Measurements from ENCODE around the gene CFAP221.

CFAP221 gene

DNA sequence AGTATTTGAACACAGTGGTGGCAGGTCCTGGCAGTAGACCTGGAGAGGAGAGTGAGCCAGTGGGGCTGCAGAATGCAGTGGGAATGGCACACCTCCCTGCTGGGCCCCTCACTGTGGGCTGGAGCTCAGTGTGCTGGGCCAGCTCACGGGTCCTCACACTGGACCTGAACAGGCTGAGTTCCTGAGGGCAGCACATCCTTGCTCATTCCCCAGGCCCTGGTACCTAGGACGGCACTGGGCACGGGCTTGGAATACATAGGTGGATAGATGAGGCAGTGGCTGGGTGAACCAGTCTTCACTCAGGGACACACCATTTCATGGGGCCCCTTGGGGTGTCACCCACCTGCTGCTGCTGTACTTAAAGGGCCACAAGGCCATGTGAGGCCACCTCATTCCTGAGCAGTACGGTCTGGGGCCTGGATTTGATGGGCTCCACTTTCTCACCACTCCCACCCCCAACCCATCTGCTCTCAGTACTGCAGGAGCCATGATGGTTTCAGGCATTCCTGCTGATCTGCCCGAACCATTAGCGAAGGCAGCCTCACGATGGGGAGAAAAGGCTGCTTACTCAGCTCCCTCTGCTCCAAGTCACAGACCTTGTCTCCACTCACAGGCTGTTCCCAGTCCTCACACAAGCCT is 138.9 kb downstream of the CFAP221 start:
- Histone ChIP-seq H3K9ac (ENCODE audit: low read length) (no peak overlapping the region), H3K4me3 (ENCODE audit: low read length) (no peak overlapping the region), H3K27ac (ENCODE audit: low read length) (no peak overlapping the region)

DNA sequence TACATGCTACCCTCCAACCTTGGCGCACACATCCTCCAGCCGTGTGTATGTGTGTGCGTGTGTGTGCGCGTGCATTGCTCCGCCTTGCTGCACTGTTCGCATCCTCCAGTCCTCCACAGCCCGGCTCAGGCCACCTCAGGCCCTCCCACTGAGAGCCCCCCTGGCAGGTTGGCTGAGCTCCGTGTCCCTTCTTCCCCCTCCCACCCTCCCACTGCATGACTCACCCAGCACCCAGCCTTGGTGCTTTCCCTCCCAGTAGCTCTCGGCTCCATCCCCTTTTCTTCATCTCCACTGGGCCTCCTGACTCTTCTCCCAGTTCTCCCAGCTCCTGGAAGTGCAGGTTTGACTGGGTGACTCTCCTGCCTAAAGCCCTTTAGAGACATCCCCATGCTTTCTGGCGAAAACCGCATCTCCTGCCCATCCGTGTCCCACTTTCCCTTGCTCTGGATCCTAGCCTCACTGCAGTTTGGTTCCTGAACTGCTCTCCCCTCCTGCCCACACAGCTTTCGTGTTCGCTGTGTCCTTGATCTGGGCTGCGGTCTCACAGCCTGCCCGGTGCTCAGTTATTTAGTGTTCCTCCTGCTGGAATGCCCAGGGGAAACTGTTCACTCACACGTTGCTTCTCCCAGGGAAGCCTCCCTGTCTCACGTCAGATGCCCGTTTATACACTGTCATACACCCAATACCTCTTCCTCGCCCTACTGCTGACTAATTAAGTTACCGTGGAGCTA is 139.6 kb downstream of the CFAP221 start:
- Histone ChIP-seq H3K27me3 (ENCODE audit: control insufficient read depth, insufficient read depth, low read length) (no peaks in the 10 kb centered on the region), H3K9ac (ENCODE audit: low read length) (no peak overlapping the region), H3K4me3 (ENCODE audit: low read length) (no peak overlapping the region), H3K36me3 (ENCODE audit: control insufficient read depth, low read depth, low read length) (peaks cover 11% of the 10 kb centered on the region), H3K9me3 (ENCODE audit: control insufficient read depth, low read depth, low read length) (no peaks in the 10 kb centered on the region), H3K27ac (ENCODE audit: low read length) (no peak overlapping the region), H3K4me1 (ENCODE audit: control insufficient read depth, low read depth, low read length) (peaks cover 7% of the 10 kb centered on the region)

More for the DNA sequence above, 138.9 kb downstream of the CFAP221 start:
- Histone ChIP-seq H3K9me3 (ENCODE audit: control insufficient read depth, low read depth, low read length) (no peaks in the 10 kb centered on the region), H3K27me3 (ENCODE audit: control insufficient read depth, insufficient read depth, low read length) (no peaks in the 10 kb centered on the region), H3K4me1 (ENCODE audit: control insufficient read depth, low read depth, low read length) (peaks cover 7% of the 10 kb centered on the region), H3K36me3 (ENCODE audit: control insufficient read depth, low read depth, low read length) (peaks cover 8% of the 10 kb centered on the region)

DNA sequence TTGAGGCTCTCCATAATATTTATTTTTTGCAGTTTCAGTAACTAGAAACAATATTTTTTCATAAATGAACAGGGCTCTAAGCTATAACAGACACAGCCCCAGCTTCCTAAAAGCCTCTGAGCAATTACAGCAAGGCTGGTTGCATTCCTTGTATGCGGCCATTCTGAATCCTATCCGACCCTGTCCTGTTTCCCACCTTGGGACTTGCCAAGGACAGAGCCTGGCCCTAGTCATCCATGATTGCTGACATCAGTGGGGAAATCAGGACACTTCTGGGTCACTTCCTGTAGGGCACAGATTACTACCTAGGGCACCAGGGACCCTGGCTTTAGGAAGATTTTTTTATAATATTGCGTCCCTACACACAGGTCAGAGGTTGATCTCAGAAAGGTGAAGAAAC is 140.3 kb downstream of the CFAP221 start:
- H3K4me3 ChIP-seq (ENCODE audit: low read length), result no peak overlapping the region

DNA sequence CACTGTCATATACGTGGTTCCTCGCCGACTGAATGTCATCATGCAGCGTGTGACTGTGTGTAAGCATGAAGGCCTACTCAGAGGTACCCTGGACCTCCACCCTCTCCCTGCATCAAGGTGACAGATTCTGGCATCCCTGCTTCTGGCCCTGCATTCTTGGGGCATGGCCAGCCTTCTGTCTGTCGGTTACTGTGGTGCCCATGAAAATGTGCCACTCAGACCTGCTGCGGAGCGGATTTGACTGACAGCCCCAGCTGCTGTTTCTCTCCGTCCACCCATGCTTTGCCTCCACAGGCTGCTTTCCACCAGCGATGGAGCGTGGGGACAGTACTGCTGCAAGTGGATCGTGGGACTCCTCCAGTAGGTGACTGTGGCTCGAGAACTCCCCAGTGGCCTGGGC is 144.4 kb downstream of the CFAP221 start:
- Histone ChIP-seq H3K36me3 (ENCODE audit: control insufficient read depth, low read depth, low read length) (peaks cover 9% of the 10 kb centered on the region), H3K9me3 (ENCODE audit: control insufficient read depth, low read depth, low read length) (no peaks in the 10 kb centered on the region), H3K4me3 (ENCODE audit: low read length) (no peak overlapping the region), H3K27me3 (ENCODE audit: control insufficient read depth, insufficient read depth, low read length) (no peaks in the 10 kb centered on the region), H3K9ac (ENCODE audit: low read length) (no peak overlapping the region), H3K27ac (ENCODE audit: low read length) (no peak overlapping the region), H3K4me1 (ENCODE audit: control insufficient read depth, low read depth, low read length) (peaks cover 3% of the 10 kb centered on the region)

More for the DNA sequence above, 140.3 kb downstream of the CFAP221 start:
- Histone ChIP-seq H3K27ac (ENCODE audit: low read length) (no peak overlapping the region), H3K27me3 (ENCODE audit: control insufficient read depth, insufficient read depth, low read length) (no peaks in the 10 kb centered on the region), H3K9ac (ENCODE audit: low read length) (no peak overlapping the region), H3K36me3 (ENCODE audit: control insufficient read depth, low read depth, low read length) (peaks cover 17% of the 10 kb centered on the region), H3K9me3 (ENCODE audit: control insufficient read depth, low read depth, low read length) (no peaks in the 10 kb centered on the region), H3K4me1 (ENCODE audit: control insufficient read depth, low read depth, low read length) (peaks cover 7% of the 10 kb centered on the region)

DNA sequence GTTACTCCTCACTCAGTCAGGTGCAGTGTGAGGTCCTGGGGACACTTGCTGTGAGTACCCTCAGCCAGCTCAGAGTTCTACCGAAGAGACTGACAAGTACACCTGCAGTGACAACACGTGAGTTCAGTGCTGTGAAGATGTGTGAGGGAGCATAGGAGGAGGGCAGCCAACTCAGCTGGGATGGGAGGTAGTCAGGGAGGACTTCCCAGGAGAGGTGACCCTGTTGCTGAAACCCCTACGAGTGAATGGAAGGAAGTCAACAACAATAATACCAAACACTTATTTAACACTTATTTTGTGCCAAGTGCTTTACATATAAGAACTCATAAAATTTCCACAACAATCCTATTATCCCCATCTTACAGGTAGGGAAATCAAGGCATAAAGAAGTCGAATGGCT is 145.0 kb downstream of the CFAP221 start:
- no peak overlapping the region for H3K4me3 ChIP-seq (ENCODE audit: low read length)
- no peaks in the 10 kb centered on the region for H3K4me1 ChIP-seq (ENCODE audit: control insufficient read depth, low read depth, low read length)
- no peak overlapping the region for H3K9ac ChIP-seq (ENCODE audit: low read length)
- no peaks in the 10 kb centered on the region for H3K27me3 ChIP-seq (ENCODE audit: control insufficient read depth, insufficient read depth, low read length)
- H3K36me3 ChIP-seq (ENCODE audit: control insufficient read depth, low read depth, low read length), result peaks cover 9% of the 10 kb centered on the region
- no peak overlapping the region for H3K27ac ChIP-seq (ENCODE audit: low read length)
- no peaks in the 10 kb centered on the region for H3K9me3 ChIP-seq (ENCODE audit: control insufficient read depth, low read depth, low read length)

DNA sequence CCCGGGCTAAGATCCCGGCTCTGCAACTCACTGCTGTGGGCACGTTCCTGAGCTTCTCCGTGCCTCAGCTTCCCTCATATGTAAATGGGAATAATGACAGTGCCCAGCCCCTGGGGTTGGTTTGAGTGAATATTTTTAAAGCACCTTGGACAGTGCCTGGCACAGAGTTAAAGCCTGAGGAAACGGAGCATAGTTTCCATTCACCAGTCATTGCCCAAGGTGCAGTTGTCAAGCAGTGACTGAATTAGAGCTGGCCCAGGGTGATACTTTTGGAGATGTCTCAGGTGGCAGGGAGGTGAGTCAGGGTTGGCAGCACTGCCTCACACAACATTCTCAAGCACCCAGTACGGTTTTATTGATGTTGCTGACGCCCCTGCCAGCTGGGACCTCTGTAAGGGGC is 146.9 kb downstream of the CFAP221 start:
- H3K4me3 ChIP-seq (ENCODE audit: low read length), result no peak overlapping the region
- H3K4me1 ChIP-seq (ENCODE audit: control insufficient read depth, low read depth, low read length), result peaks cover 8% of the 10 kb centered on the region
- H3K36me3 ChIP-seq (ENCODE audit: control insufficient read depth, low read depth, low read length), result peaks cover 9% of the 10 kb centered on the region
- no peak overlapping the region for H3K9ac ChIP-seq (ENCODE audit: low read length)
- H3K27me3 ChIP-seq (ENCODE audit: control insufficient read depth, insufficient read depth, low read length), result no peaks in the 10 kb centered on the region
- H3K9me3 ChIP-seq (ENCODE audit: control insufficient read depth, low read depth, low read length), result no peaks in the 10 kb centered on the region
- H3K27ac ChIP-seq (ENCODE audit: low read length), result no peak overlapping the region

DNA sequence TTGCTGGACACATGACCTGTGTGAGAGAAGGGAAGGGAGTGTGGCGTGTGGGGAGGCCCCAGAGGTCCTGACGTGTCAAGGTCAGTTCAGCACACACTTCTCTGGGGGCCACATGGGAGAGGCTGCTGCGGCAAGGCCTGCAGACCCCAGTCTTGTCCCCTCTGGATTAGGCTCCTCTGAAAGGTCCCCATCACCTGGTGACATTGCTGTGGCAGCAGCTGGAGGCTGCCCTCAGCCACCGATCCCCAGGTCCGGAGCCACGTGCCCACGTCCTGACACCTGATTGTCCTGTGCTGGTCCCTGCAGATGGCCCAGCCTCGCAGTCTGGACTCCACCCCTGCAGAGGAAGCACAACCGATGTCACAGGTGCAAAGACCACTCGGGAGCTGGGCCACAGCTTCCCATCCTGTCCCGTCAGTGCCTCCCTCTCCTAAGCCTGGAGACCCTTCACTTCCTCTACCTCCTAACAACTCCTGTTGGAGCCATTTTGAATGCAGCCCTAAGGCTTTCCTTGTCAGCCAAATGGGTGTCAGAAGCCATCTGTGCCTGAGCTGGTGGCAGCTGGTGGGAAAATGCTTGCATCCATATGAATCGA is 147.5 kb downstream of the CFAP221 start:
- Histone ChIP-seq H3K36me3 (ENCODE audit: control insufficient read depth, low read depth, low read length) (peaks cover 9% of the 10 kb centered on the region), H3K27ac (ENCODE audit: low read length) (no peak overlapping the region), H3K4me3 (ENCODE audit: low read length) (no peak overlapping the region), H3K27me3 (ENCODE audit: control insufficient read depth, insufficient read depth, low read length) (no peaks in the 10 kb centered on the region), H3K4me1 (ENCODE audit: control insufficient read depth, low read depth, low read length) (peaks cover 8% of the 10 kb centered on the region), H3K9me3 (ENCODE audit: control insufficient read depth, low read depth, low read length) (no peaks in the 10 kb centered on the region), H3K9ac (ENCODE audit: low read length) (no peak overlapping the region)

DNA sequence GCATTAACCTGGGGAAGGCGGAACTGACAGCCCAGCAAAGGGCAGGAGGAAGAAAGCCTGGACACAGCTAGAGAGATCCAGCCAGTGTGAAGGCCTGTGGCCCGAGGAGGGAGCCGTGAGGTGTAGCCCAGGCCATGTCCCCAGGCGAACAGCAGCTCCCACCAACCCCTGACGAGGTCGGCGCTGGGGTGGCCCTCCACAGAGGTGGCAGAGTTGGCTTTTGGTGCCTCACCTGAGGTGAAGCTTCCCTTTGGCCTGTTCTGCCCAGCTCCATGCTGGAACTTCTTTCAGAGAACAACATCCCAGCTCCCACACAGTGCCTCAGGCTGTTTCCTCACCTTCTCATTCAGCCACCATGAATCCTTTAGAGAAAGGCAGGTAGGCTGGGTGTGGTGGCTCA is 148.1 kb downstream of the CFAP221 start:
- H3K9me3 ChIP-seq (ENCODE audit: control insufficient read depth, low read depth, low read length), result no peaks in the 10 kb centered on the region
- H3K4me3 ChIP-seq (ENCODE audit: low read length), result no peak overlapping the region
- no peaks in the 10 kb centered on the region for H3K27me3 ChIP-seq (ENCODE audit: control insufficient read depth, insufficient read depth, low read length)
- H3K27ac ChIP-seq (ENCODE audit: low read length), result no peak overlapping the region
- H3K4me1 ChIP-seq (ENCODE audit: control insufficient read depth, low read depth, low read length), result peaks cover 9% of the 10 kb centered on the region
- peaks cover 9% of the 10 kb centered on the region for H3K36me3 ChIP-seq (ENCODE audit: control insufficient read depth, low read depth, low read length)
- H3K9ac ChIP-seq (ENCODE audit: low read length), result no peak overlapping the region

DNA sequence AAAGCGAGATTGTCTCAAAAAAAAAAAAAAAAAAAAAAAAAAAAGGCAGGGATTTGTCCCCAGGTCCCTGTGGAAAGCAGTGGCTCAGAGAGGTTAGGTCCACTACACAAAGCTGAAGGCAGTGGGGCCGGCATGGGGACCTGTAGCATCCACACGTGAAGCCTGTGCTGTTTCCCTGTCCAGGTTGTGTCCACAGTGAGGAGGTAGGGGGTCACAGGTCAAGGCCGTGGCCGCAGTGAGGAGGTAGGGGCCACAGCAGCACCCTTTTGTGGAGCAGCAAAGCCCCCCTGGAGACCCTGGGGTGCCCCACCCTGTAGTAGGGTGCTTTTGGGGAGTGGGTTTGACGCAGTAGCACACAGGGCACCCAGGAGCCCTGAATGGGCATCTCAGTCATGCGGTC is 148.7 kb downstream of the CFAP221 start:
- no peak overlapping the region for H3K9ac ChIP-seq (ENCODE audit: low read length)
- H3K4me3 ChIP-seq (ENCODE audit: low read length), result no peak overlapping the region
- H3K4me1 ChIP-seq (ENCODE audit: control insufficient read depth, low read depth, low read length), result peaks cover 13% of the 10 kb centered on the region
- H3K36me3 ChIP-seq (ENCODE audit: control insufficient read depth, low read depth, low read length), result peaks cover 9% of the 10 kb centered on the region
- H3K9me3 ChIP-seq (ENCODE audit: control insufficient read depth, low read depth, low read length), result no peaks in the 10 kb centered on the region
- H3K27ac ChIP-seq (ENCODE audit: low read length), result no peak overlapping the region
- no peaks in the 10 kb centered on the region for H3K27me3 ChIP-seq (ENCODE audit: control insufficient read depth, insufficient read depth, low read length)

DNA sequence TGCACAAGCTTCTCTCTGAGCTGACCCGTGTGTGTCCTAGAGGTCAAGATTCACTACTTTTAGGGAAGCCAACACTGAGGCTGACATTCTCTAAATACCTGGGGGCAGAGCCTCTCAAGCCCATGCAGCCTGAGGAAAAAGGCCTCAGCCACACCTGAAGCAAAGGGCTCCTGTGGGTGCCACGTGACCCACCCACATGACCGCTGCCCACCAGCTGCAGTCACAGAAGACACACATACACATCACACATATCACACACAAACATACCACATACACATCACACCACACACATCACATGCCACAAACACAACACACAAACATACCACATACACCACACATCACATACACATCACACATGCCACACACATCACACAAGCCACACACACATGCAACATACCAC is 149.3 kb downstream of the CFAP221 start:
- no peaks in the 10 kb centered on the region for H3K27me3 ChIP-seq (ENCODE audit: control insufficient read depth, insufficient read depth, low read length)
- peaks cover 9% of the 10 kb centered on the region for H3K36me3 ChIP-seq (ENCODE audit: control insufficient read depth, low read depth, low read length)
- H3K9ac ChIP-seq (ENCODE audit: low read length), result no peak overlapping the region
- H3K27ac ChIP-seq (ENCODE audit: low read length), result no peak overlapping the region
- no peak overlapping the region for H3K4me3 ChIP-seq (ENCODE audit: low read length)
- H3K9me3 ChIP-seq (ENCODE audit: control insufficient read depth, low read depth, low read length), result no peaks in the 10 kb centered on the region
- H3K4me1 ChIP-seq (ENCODE audit: control insufficient read depth, low read depth, low read length), result peaks cover 13% of the 10 kb centered on the region

DNA sequence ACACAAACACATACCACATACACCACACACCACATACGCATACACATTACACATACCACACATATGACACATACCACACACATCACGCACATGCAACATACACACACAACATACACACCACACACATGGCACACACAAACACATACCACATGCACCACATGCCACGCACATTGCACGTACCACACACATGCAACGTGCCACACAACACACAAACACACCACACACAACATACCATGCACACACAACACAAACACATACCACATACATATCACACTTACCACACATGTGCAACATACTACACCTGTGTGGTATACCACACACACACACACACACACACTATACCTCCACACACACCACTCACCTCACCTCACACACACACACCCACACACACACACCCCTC is 149.7 kb downstream of the CFAP221 start:
- Histone ChIP-seq H3K4me3 (ENCODE audit: low read length) (no peak overlapping the region), H3K27me3 (ENCODE audit: control insufficient read depth, insufficient read depth, low read length) (no peaks in the 10 kb centered on the region), H3K9ac (ENCODE audit: low read length) (no peak overlapping the region), H3K4me1 (ENCODE audit: control insufficient read depth, low read depth, low read length) (peaks cover 15% of the 10 kb centered on the region), H3K27ac (ENCODE audit: low read length) (no peak overlapping the region), H3K9me3 (ENCODE audit: control insufficient read depth, low read depth, low read length) (no peaks in the 10 kb centered on the region), H3K36me3 (ENCODE audit: control insufficient read depth, low read depth, low read length) (peaks cover 6% of the 10 kb centered on the region)

DNA sequence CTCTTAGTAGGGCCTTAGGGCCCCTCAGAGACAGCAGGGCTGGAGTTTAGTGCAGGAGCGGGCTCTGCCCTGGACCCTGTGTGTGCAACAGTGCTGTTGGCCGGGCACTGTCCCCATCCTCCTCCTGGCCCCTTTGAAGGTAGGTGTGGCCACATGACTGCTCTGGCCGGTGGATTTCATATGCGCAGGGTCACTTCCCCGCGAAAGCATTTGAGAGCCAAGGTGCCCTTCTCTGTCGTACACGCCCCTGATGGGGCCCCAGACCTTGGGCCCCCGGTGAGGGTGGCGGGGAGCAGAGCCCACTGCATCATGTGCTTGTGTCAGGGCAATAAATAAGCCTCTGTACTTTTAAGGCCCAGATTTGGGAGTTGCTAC is 150.2 kb downstream of the CFAP221 start:
- H3K4me1 ChIP-seq (ENCODE audit: control insufficient read depth, low read depth, low read length), result peaks cover 20% of the 10 kb centered on the region
- peaks cover under 1% of the 10 kb centered on the region for H3K36me3 ChIP-seq (ENCODE audit: control insufficient read depth, low read depth, low read length)
- H3K27ac ChIP-seq (ENCODE audit: low read length), result no peak overlapping the region
- H3K9ac ChIP-seq (ENCODE audit: low read length), result no peak overlapping the region
- no peaks in the 10 kb centered on the region for H3K27me3 ChIP-seq (ENCODE audit: control insufficient read depth, insufficient read depth, low read length)
- H3K9me3 ChIP-seq (ENCODE audit: control insufficient read depth, low read depth, low read length), result no peaks in the 10 kb centered on the region
- H3K4me3 ChIP-seq (ENCODE audit: low read length), result no peak overlapping the region

Measured in iPS-18a (cell line).